ENCODE data around the gene CMYA5.
"Not testable (repeated sequence)": the region's sequence is repeated elsewhere in the genome, so short reads cannot be mapped to it uniquely, and the experiment has no call there.

The CMYA5 gene

DNA sequence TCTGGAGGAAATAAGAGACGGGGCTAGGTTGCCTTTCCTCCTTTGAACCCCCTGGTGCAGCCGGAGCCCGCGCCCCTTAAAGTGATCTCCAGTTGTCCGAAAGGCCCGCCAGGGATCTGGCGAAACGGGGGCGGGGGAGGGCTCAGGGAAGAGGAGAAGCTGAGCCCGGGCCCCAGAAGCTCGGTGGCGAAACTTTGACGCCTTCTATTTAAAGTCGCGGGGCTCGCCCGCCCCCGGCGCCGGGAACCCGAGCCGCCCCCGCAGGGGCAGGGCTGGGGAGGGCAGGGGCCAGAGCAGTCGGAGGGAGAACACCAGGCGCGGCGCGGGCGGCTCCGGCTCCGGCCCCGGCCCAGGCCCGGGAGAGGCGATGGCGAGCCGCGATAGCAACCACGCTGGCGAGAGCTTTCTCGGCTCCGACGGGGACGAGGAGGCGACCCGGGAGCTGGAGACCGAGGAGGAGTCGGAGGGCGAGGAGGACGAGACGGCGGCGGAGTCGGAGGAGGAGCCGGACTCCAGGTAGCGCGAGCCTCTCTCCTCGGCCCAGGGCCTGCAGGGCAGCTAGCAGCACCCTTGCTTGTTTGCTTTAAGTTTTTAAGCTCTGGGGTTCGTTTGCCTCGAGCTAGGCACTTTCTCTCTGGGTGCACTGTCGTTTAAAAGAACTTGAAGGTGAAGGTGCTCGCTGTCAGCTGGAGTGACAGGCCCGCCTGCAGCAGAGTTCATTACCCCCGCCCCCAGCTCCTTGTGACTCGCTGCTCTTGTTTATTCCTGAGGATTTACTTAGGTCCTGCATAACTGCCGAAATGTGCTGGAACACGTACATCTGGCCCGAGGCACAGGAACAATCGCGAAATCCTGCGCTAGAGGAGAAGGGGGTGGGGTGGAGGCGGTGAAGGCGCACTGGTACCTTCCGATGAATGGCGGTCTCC lies at the start of gene CMYA5:
Gene CMYA5, plus strand, starts transcription at position 296 of the 926 bp plus-strand sequence. Its CDS starts 72 bp downstream, at position 368.
- DNase-seq = no peak

DNA sequence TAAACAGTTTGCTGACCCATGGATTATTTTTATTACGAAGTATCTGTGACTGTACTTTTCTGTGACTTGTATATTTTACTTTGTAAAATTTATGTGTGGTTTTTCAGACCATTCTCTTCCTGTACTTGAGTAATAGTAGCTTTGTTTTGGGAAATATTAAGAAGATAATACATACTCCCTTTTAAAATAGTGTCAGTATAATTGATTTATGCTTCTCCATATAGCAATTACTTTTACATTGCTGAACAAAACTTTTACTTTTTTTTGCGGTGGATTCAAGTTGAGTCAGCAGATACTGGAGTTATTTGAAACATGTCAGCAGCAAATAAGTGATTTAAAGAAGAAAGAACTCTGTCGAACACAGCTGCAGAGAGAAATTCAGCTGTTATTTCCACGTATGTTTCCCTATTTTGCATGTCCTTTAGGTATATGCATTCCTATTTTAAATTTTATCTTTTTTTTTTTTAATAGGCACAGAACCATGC lies 49.0 kb upstream of the CMYA5 start:
- DNase-seq = no peak

DNA sequence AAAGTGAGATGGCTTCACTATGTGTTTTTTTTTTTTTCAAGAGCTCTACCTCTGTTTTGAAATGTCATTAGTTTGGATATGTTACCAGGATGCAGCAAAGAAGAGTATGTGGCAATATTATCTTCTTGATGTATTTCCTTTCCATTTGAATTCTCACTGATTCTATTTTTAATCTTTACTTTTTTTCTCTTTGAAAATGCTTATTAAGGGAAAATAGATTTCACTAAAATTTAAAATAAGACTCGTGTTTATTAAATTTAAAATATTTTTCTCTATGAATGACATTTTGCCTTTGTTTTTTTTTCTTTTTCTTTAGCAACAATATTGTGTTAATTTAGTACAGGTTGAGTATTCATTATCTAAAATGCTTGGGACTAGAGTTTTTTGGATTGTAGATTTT lies 48.2 kb upstream of the CMYA5 start:
- DNase-seq = no peak

DNA sequence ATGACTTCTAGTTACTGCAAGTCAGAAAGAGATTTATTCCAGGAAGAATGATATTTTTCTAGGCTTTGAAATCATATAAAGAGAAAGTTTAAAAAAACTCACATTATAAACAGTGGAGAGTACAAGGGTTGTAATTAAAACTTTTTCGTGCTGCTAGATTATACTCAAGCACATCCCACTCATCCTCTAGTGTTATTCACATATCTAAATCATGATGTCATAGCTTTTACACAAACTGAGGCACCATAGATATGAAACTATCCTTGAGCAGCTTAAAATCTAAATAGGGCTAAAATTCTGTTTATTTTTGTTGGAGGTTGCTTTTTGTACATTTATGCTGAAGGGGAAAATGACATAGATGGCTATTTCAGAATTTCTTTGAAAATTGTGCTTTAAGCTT lies 47.4 kb upstream of the CMYA5 start:
- DNase-seq = no peak

DNA sequence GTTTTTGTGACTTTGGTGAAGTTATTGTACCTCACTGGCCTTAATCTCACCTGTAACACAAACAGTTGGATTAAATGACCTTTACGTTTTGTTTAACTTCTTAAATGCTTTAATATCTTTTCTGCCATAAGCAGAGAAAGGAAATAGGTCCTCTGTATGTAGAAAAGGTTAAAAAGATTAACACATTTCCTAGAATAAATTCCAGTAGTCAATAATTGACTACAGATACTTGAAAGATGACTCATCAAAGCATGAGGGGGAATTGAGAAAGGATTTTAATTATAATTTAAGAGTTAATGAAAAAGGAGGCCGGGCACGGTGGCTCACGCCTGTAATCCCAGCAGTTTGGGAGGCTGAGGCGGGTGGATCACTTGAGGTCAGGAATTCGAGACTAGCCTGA lies 35.8 kb upstream of the CMYA5 start:
- no peak for DNase-seq

DNA sequence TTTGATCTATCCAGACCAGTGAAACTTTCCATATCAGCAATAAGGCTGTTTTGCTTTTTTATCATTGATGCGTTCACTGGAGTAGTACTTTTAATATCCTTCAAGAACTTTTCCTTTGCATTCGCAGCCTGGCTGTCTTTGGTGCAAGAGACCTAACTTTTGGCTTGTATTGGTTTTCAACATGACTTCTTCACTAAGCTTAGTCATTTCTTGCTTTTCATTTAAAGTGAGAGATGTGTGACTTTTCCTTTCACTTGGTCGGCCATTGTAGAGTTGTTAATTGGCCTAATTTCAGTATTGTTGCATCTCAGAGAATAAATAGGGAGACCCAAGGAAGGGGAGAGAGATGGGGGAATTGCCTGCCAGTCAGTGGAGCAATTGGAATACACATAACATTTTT lies 26.4 kb upstream of the CMYA5 start:
- no peak for DNase-seq

DNA sequence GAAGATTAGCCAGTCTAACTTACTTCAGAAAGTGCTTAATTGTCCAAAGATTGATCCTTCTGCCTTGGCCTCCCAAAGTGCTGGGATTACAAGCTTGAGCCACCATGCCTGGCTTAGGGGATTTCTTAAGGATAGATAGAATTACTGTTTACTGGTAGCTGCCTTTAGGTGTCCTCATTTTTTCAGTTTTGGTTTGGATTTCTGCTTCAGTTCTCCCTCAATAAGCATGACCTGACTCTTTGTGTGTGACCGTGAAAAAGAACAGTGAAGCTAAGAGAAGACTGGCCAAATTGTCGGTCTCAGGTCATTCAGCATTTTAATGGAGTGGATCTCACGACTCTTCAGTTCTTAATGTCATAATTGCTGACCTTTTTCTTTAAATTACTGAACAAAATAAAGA lies 22.9 kb upstream of the CMYA5 start:
- DNase-seq = no peak

DNA sequence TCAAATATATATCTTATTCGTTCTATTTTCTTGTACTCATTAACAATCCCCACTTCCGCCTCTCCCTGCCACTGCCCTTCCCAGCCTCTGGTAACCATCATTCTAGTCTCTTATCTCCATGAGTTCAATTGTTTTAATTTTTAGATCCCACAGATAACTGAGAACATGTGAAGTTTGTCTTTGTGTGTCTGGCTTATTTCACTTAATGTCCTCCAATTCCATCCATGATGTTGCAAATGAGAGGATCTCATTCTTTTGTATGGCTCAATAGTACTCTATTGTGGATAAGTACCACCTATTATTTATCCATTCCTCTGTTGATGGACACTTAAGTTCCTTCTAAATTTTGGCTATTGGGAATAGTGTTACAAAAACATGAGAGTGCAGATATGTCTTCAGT lies 17.2 kb upstream of the CMYA5 start:
- no peak for DNase-seq

DNA sequence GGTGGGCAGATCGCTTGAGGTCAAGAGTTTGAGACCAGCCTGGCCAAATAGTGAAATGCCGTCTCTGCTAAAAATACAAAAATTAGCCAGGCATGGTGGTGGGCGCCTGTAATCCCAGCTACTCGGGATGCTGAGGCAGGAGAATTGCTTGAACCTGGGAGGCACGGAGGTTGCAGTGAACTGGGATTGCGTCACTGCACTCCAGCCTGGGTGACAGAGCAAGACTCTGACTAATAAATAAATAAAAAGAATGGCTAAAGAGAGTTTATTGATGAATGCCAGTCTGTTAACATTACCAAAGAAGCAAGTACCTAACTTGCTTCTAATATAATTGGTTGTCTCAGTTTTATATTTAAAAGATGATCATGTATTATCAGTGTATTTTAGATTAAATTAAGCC lies 13.3 kb upstream of the CMYA5 start:
- DNase-seq = not testable (repeated sequence)

DNA sequence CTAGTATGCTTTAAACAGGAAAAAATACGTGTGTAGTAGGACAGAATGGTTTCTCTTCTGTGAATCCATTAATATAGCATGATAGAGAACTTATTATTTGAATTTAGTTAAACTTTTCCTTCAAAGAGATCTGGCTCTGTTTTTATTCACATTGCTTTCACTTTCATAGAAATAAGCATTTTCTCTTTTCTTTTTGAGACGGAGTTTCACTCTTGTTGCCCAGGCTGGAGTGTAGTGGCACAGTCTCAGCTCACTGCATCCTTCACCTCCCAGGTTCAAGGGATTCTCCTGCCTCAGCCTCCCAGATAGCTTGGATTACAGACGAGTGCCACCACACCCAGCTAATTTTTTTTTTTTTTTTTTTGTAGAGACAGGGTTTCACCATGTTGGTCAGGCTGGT lies 7.5 kb upstream of the CMYA5 start:
- DNase-seq = not testable (repeated sequence)

DNA sequence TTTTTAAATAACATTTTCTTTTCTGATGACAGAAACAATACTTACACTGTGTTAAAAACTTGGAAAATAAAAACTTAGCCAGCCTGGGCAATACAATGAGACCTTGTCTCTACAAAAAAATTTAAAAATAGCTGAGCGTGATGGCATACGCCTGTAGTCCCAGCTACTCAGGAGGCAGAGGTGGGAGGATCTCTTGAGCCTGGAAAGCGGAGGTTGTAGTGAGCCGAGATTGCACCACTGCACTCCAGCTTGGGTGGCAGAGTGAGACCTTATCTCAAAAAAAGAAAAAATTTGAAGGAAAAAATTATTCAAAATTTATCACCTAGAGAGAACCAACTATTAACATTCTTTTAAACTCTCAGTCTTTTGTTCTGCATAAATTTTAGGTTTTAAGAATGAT lies 4.9 kb upstream of the CMYA5 start:
- DNase-seq = no peak

DNA sequence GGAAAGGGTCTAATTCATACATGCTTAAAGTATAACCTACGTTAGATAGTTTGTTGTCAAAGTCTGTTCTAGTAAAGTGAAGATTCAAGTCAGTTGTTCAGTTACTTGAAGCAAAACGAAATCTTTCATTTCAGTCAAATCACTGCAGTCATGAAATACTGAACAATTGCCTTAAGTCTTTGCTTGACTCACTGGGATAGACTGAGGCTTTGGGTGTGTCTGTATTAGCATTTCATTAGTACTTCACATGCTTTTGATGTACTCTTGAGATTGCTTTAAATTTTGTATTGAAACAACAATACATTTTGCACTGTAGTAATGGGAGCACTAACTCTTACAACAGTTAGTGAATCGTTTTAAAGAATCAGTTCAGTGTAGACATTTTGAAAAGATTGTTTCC lies 4.0 kb upstream of the CMYA5 start:
- DNase-seq = no peak

DNA sequence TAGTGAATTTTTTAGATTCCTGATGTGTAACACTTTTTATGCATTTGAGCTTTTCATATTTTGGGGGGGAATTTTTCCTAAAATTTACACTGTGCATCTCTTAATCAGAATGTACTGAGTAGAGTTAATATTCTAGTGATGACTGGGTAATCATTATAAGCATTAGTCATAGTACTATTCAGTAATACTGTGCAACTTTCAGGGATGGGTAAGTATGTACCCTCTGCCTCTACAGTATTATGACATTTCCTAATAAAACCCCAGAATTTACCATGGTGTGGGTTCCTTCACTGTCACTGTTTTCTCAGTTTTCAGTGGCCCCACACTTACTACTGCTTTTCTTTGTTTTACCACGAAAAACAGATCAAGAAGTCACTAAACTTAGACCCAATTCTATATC lies 2.8 kb upstream of the CMYA5 start:
- no peak for DNase-seq

DNA sequence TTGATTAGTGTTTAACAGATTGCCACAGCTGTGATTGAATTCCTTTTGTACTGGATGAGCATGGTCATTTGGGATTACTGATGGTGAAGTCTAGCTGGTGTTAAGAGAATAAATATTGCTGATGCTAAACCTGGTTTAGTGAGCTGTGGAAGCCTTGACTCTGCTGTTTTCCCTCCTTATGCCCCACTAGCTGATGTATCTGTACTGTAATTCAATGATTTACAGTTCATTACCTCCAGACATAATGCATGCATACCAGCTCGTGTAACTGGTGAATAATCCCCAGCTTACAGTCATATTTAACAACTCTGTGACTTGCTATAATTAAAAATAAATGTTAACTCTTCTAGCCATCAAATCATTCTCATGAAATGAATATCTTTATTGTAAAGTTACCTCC lies 1.7 kb upstream of the CMYA5 start:
- no peak for DNase-seq

DNA sequence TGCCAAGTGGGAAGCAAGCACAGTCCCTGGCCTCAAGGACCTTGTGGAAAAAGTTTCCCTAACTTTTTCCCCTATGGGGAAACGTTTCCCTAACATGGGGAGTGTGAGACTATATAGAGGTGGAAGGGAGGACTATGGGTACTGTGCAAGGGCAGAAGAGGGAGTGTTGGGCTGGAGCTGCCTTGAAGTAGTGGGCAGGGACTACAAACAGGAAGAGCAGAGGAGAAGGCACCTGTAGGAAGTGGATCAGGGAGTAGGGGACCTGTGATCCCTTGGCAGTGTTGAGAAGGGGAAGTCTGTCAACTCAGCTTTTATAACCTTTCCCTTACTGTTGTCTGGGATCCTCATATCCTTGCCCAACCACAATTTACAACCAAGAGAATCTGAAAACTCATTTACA lies 1.4 kb downstream of the CMYA5 start:
- DNase-seq = no peak

DNA sequence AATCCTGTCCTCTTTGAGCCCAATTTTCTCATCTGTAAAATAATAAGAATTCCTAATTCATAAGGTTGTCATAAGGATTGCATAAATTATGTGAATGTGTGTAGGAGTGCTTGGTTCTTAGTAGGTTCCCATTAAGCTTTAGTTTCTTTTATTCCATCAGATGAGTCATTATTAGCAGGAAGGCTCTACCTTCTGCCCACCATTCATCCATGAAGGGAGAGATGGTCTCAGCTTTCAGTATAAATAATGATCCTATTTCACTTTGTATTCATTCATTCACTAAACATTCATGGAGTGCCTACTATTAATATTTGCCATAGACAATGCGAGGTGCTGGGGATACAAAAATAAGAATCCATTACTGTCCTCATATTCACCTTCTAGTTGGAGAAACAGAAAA lies 3.0 kb downstream of the CMYA5 start:
- DNase-seq = no peak

DNA sequence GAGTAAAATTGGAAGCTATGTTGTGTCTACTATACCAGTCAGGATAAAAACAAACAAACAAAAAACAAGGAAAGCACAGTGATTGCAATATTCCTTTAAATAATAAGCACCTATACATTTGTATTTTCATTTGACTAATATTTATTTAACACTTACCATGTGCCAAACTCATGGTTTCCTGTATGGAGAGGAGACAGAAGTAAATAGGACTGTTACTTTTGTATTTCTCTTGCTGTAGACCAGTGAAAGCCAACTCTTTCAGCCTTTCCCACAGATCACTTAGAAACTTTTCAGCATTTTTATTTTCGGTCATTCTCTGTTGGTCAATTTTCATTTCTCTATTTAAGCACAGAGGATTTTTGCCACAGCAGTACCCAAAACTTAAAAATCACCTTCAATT lies 4.5 kb downstream of the CMYA5 start:
- DNase-seq = no peak

DNA sequence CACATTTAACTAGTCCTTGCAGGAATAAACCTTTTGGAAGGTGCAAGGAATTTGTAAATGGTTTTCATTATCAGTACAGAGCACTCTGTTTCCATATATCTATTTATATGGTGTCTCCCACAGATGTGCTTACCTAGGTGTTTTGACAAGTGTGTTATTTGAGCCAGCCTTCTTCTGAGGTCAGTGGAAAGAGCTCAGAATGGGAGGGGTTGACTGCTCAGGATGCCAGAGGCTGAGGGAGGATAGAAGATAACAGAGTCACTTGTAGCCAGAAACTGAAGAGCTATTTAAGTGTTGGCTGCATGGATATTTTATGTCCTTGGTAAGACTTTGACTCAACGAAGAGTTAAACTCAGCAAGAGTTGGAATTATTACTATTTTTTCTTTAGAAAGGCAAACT lies 5.0 kb downstream of the CMYA5 start:
- no peak for DNase-seq

DNA sequence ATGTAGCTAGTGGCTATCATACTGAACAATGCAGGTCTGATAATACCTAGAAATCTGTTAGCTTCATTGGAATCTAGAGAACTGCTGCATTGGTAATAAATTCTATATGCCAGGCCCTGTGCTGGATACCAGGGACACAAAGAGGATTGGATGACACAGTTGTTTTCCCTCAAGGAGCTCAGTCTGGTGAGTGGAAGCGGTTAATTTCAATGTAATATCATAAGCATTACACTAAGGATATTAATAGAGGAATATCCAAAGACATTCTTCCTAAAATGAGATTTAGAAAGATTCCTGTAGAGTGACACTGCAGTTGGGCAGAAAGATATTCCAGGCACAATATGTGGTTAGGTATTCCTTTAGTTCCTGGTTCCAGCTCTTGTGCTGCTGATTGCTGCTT lies 5.9 kb downstream of the CMYA5 start:
- no peak for DNase-seq

DNA sequence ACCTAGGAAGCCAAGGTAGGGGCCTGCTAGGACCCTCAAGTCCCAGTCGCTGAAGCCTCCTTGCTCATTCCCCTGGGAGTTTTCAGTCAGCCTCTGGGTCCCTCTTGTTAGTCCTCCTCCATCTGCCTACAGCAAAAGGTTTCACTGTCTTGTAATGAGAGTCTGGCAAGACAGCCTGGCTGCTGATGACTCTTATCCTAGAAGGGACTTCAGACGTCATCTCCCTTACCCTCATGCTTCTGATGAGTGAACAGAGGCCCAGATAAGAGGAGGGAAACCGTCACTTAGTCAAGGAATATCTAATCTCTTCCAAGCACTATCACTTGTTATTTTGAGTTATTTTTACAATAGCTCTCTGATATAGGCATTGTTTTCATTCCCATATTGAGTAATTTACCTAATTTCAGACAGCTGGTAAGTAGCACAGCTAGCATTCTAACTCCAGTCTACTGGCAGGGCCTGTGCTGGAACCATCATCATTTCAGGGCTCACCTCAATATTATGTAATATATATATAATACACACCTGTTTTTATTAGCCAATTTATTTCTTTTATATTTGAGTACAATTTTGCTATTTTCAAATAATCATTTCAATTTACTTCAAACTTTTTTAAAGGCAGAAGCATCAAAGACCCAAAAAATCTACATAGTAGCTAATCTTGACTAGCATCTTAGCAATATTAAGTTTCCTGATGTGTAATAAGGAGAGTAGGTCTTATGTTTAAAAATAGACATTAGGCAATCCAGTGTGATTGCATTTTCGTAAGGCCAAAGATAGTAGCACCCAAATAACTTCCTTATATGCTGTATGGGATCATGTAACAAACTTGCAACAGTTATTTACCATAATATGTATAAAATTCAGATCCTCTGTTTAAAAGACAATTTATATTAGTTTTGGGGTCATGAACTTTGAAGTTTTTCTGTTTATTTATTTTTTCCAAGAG lies 7.9 kb downstream of the CMYA5 start:
- DNase-seq = no peak

DNA sequence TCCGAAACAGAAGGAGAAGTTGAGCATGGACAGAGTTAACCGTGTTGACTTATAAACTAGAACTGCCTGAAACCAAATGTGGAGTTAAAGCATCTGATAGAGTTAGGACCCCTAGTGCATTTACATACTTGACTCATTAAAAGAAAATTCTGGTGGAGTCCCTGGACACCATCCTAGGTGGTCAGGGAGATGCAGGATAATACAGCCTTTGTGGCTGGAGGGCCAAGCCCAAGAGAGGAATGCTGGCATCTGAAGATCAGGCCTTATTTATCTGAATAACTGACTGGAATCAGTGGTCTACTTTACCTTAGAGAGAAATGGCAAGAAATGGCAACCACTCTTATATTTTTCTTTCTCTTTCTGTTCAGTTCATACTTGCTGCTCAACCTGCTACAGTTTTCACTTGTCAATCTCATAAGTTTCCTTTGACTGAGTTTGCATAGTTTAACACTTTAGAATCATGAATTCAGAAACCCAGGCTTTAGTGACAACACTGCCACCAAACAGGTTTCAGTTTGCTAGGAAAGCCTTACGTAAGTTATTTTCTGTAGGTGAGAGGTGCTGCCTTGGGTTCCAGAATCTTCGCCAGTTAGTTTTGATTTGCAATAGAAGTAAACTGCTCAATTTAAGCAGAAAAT lies 10.2 kb downstream of the CMYA5 start:
- DNase-seq = no peak

DNA sequence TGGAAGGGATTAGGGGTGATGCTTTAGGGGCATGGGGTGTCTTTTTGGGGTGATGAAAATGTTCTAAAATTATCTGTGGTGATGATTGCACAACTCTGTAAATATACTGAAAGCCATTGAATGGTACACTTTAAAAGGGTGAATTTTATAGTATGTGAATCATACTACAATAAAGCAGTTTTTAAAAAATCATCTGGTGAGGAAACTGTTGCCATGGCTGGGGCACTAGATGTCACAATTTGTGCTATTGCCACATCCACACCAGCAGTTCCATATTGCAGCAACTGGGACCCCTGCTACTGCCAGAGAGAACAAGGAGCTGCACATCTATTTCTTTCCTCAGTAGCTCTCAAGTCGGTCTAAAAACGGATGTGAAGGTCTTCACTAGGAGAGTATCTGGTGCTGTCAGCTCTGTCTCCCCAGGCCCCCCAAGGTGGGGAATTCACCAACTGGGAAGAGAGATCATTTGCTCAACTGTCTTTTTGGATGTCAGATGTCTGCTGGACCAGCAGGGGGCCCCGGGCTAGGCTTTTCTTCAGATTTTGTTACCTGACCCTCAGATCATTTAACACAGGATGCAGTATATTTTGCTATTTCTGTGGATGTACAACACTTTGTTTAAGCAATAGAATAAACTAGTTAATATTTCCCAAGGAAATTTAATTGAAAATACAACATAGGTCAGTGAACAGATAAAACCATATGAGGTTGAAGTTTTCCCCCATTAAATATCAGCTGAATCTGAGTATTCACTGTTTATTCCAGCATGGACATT lies 13.2 kb downstream of the CMYA5 start:
- DNase-seq = no peak

DNA sequence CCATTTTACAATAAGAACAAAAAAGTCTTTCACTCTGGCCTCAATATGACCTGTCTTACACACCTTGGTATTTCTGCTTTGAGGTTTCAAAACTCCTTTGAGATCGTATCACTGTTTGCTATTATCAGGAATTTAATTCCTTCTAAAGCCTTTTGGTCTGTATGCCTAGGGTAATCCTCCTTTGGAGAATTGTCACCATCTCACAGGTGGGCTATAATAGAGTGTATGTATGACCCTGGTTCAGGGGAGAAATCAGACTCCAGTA lies 13.7 kb downstream of the CMYA5 start:
- no peak for DNase-seq

All from GOT3 (cell line).